Measurements from ENCODE around the gene CREBRF. TPM values are rescaled to one million over a fixed set of nuclear protein-coding genes. Genes with fewer than 3 reads are reported as not detected.

CREBRF gene
- total and polyA plus RNA-seq, 9 of the 15 experiments (the other 6 are each of a cell fraction or from before 2014, with no cell fraction given), result 1.1 to 4.9 (median 2.9) TPM

- TF ChIP-seq MXD1 (CRISPR knock-in tag; IDR thresholded peaks at IDR 0.05; ENCODE audit: borderline replicate concordance, poor library complexity, severe bottlenecking) (no peak), EWSR1 (IDR thresholded peaks at IDR 0.05; ENCODE audit: borderline replicate concordance, low read depth, partially characterized antibody) (no peak), ZC3H11A (IDR thresholded peaks at IDR 0.05; ENCODE audit: low read depth, low read length) (no peak), ZBTB8A (IDR thresholded peaks at IDR 0.05; ENCODE audit: partially characterized antibody) (no peak)
- in situ Hi-C loops (cut with MboI) (no loop called here), intact Hi-C loops (cut with micrococcal nuclease) (no loop called here)
- no peaks in the 10 kb centered on the region for H3K27me3 ChIP-seq (ENCODE audit: control insufficient read depth in 2 of 2, insufficient read depth in 2 of 2, low read length in 2 of 2)
- no peaks in the 10 kb centered on the region for H3K9me3 ChIP-seq (replicated peaks; ENCODE audit: control insufficient read depth, insufficient read depth, low read depth, low read length)
- no peak overlapping the region for H3K4me2 ChIP-seq (ENCODE audit: insufficient read depth, low read length)
- WGBS (ENCODE audit: insufficient coverage, low coverage, missing lambda C conversion rate), result 70% methylated on average over 7 of the region's 8 CpGs
- no peak overlapping the region for H3K4me3 ChIP-seq
- ChIA-PET POLR2A (interaction anchor here (1.0 kb wide), 1 partner anchor 13 kb away, joined by 3 read pairs; no protein-coding TSS in a partner anchor), CTCF (ENCODE audit: low intra/inter-chr PET ratio) (interaction anchor here (0.6 to 1.8 kb wide), 3 partner anchors 140 to 236 kb away, joined by 3 to 5 read pairs (median 4); partner anchors contain the start of gene ATP6V0E1)
- H3K9ac ChIP-seq (ENCODE audit: insufficient read depth in 1 of 2, low read depth in 2 of 2, low read length in 2 of 2), result no peak overlapping the region
- peaks cover 7 to 12% of the 10 kb centered on the region in 2 experiments; a peak in 3 of 5 replicates for H3K4me1 ChIP-seq (replicated peaks in 1 of 2; ENCODE audit: control insufficient read depth in 2 of 2, insufficient read depth in 2 of 2, low read length in 2 of 2)
- H2AFZ ChIP-seq (ENCODE audit: low read depth, low read length), result peak overlapping the region; percentile 97
- H3K27ac ChIP-seq (ENCODE audit: extremely low read depth, low read depth, low read length), result no peak overlapping the region
- H3K9me1 ChIP-seq (ENCODE audit: control insufficient read depth, insufficient read depth, low read length), result no peaks in the 10 kb centered on the region
- H3K79me2 ChIP-seq (ENCODE audit: control insufficient read depth, insufficient read depth, low read length), result peaks cover 5% of the 10 kb centered on the region; the same call in 2 of the 3 replicates
- ATAC-seq, result no peak
- H3K36me3 ChIP-seq (ENCODE audit: control insufficient read depth, insufficient read depth, low read length), result peaks cover 18% of the 10 kb centered on the region; the same call in 2 of the 3 replicates
- BruUV-seq (replicated peaks), result no TSS peak
- H4K20me1 ChIP-seq (replicated peaks; ENCODE audit: control insufficient read depth, insufficient read depth, low read length), result no peaks in the 10 kb centered on the region
- no peak for FAIRE-seq
- peak in 1 of 4 experiments; percentile 8 for DNase-seq (ENCODE audit: extremely low read depth in 1 of 4, low spot score in 3 of 4)
Measured at GRCh38 chr5:173143567-173143966, 87.4 kb downstream of the CREBRF start.
